Measurements from ENCODE around the gene LONP2. TPM values are rescaled to one million over a fixed set of nuclear protein-coding genes. Genes with fewer than 3 reads are reported as not detected.

The LONP2 gene
- total RNA-seq, 1 experiment from 2014 or later = 46.8 TPM

- ChIA-PET POLR2A (no interaction called here), RAD21 (ENCODE audit: low non-redundant PET in 1 of 2, low total read pairs in 2 of 2, uncharacterized antibody in 2 of 2, unreplicated experiment in 2 of 2) (no interaction called here), CTCF (no interaction called here)
- no peaks in the 10 kb centered on the region for H3K9me3 ChIP-seq (ENCODE audit: control insufficient read depth in 1 of 2, insufficient read depth in 1 of 2, low read depth in 1 of 2, low read length in 2 of 2)
- H4K20me1 ChIP-seq (ENCODE audit: insufficient read depth) = peaks cover 6% of the 10 kb centered on the region; the same call in 1 of the 2 replicates
- H3K4me3 ChIP-seq (replicated peaks in 1 of 2; ENCODE audit: low read depth in 1 of 2, low read length in 2 of 2) = no peak overlapping the region
- no peak overlapping the region for H3K4me2 ChIP-seq (ENCODE audit: low read length)
- H3K27ac ChIP-seq (ENCODE audit: low read depth, low read length) = no peak overlapping the region
- no peaks in the 10 kb centered on the region for H3K27me3 ChIP-seq (ENCODE audit: insufficient read depth, low read length)
- no peaks in the 10 kb centered on the region for H3K4me1 ChIP-seq (ENCODE audit: control insufficient read depth in 1 of 2, insufficient read depth in 2 of 2, low read length in 2 of 2)
- peaks cover 5 to 7% of the 10 kb centered on the region in 2 experiments; a peak in 2 of 4 replicates for H3K36me3 ChIP-seq (ENCODE audit: control insufficient read depth in 1 of 2, insufficient read depth in 2 of 2, low read length in 2 of 2)
- BruUV-seq (replicated peaks) = no TSS peak
- intact Hi-C loops (cut with micrococcal nuclease) = no loop called here
- TF ChIP-seq EZH2 (IDR thresholded peaks at IDR 0.05) (no peak), POLR2A (IDR thresholded peaks at IDR 0.05; ENCODE audit: borderline replicate concordance, extremely low read depth, insufficient read depth, insufficient read length) (no peak), POLR2AphosphoS5 (IDR thresholded peaks at IDR 0.05; ENCODE audit: low read depth, low read length) (no peak), JUND (IDR thresholded peaks at IDR 0.05) (no peak), YY1 (IDR thresholded peaks at IDR 0.05; ENCODE audit: extremely low read depth, insufficient replicate concordance, low read depth, low read length) (no peak), CBX3 (IDR thresholded peaks at IDR 0.05; ENCODE audit: low read depth) (no peak), ELF1 (IDR thresholded peaks at IDR 0.05; ENCODE audit: borderline replicate concordance, low read depth) (no peak)
- TF ChIP-seq, protein P1, sequence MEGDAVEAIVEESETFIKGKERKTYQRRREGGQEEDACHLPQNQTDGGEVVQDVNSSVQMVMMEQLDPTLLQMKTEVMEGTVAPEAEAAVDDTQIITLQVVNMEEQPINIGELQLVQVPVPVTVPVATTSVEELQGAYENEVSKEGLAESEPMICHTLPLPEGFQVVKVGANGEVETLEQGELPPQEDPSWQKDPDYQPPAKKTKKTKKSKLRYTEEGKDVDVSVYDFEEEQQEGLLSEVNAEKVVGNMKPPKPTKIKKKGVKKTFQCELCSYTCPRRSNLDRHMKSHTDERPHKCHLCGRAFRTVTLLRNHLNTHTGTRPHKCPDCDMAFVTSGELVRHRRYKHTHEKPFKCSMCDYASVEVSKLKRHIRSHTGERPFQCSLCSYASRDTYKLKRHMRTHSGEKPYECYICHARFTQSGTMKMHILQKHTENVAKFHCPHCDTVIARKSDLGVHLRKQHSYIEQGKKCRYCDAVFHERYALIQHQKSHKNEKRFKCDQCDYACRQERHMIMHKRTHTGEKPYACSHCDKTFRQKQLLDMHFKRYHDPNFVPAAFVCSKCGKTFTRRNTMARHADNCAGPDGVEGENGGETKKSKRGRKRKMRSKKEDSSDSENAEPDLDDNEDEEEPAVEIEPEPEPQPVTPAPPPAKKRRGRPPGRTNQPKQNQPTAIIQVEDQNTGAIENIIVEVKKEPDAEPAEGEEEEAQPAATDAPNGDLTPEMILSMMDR (IDR thresholded peaks at IDR 0.05 in 2 of 3, conservative IDR thresholded peaks at IDR 0.05 in 1 of 3; ENCODE audit: borderline replicate concordance in 1 of 3, insufficient read depth in 1 of 3, low read depth in 2 of 3, low read length in 2 of 3) = no peak
- ATAC-seq = no peak
- no peak for DNase-seq (ENCODE audit: low read depth, low spot score)
- peaks cover 71% of the 10 kb centered on the region for H3K79me2 ChIP-seq (ENCODE audit: insufficient read depth, low read length)
- no peak overlapping the region for H3K9ac ChIP-seq (ENCODE audit: low read length)
- H2AFZ ChIP-seq (ENCODE audit: low read depth, low read length, poor library complexity, severe bottlenecking) = no peak overlapping the region
- H3K9me2 ChIP-seq (ENCODE audit: insufficient read depth) = no peaks in the 10 kb centered on the region
Observed at GRCh38 chr16:48358419-48358818, 114.3 kb downstream of the LONP2 start.

DNA sequence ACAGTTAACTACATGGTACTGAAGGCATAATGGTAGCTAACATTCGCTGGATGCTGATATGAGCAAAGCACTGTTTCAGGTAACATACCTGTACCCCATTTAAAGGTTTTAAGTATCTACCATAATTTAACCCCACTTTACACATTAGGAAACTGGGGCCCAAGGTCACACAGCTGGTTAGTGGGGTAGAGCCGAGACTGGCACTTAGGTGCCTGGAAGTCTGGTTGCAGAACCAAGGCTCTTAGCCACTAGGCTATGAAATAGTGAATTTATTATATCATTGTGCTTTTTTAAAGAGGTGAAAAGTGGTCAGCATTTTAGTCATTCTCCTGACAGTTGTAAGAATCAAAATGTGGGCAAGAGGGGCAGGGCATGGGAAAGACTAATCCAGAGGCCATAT is 115.9 kb downstream of the LONP2 start:
- Histone ChIP-seq H3K9ac (ENCODE audit: low read length) (no peak overlapping the region), H3K27ac (ENCODE audit: low read depth, low read length) (no peak overlapping the region), H3K9me2 (ENCODE audit: insufficient read depth) (no peaks in the 10 kb centered on the region), H3K79me2 (ENCODE audit: insufficient read depth, low read length) (peaks cover 85% of the 10 kb centered on the region), H2AFZ (ENCODE audit: low read depth, low read length, poor library complexity, severe bottlenecking) (no peak overlapping the region), H3K4me3 (replicated peaks in 1 of 2; ENCODE audit: low read depth in 1 of 2, low read length in 2 of 2) (no peak overlapping the region), H3K9me3 (ENCODE audit: control insufficient read depth in 1 of 2, insufficient read depth in 1 of 2, low read depth in 1 of 2, low read length in 2 of 2) (no peaks in the 10 kb centered on the region), H3K4me1 (ENCODE audit: control insufficient read depth in 1 of 2, insufficient read depth in 2 of 2, low read length in 2 of 2) (peaks cover 1 to 2% of the 10 kb centered on the region in 2 experiments; a peak in 3 of 4 replicates), H3K27me3 (ENCODE audit: insufficient read depth, low read length) (no peaks in the 10 kb centered on the region), H3K36me3 (ENCODE audit: control insufficient read depth in 1 of 2, insufficient read depth in 2 of 2, low read length in 2 of 2) (peaks cover 5 to 7% of the 10 kb centered on the region in 2 experiments; a peak in 2 of 4 replicates), H3K4me2 (ENCODE audit: low read length) (no peak overlapping the region), H4K20me1 (ENCODE audit: insufficient read depth) (peaks cover 6% of the 10 kb centered on the region; the same call in 1 of the 2 replicates)
- DNase-seq (ENCODE audit: low read depth, low spot score) (no peak), ATAC-seq (no peak)
- intact Hi-C loops (cut with micrococcal nuclease) = no loop called here
- ChIA-PET RAD21 (ENCODE audit: low non-redundant PET in 1 of 2, low total read pairs in 2 of 2, uncharacterized antibody in 2 of 2, unreplicated experiment in 2 of 2) (no interaction called here), CTCF (no interaction called here), POLR2A (no interaction called here)
- BruUV-seq (replicated peaks) = no TSS peak
- TF ChIP-seq YY1 (IDR thresholded peaks at IDR 0.05; ENCODE audit: extremely low read depth, insufficient replicate concordance, low read depth, low read length) = no peak
- TF ChIP-seq JUND (IDR thresholded peaks at IDR 0.05) = no peak
- TF ChIP-seq, protein P1 (IDR thresholded peaks at IDR 0.05 in 2 of 3, conservative IDR thresholded peaks at IDR 0.05 in 1 of 3; ENCODE audit: borderline replicate concordance in 1 of 3, insufficient read depth in 1 of 3, low read depth in 2 of 3, low read length in 2 of 3) = no peak
- TF ChIP-seq EGR1 (IDR thresholded peaks at IDR 0.05; ENCODE audit: low read depth) = no peak
- TF ChIP-seq EZH2phosphoT487 (IDR thresholded peaks at IDR 0.05; ENCODE audit: borderline replicate concordance) = no peak
- TF ChIP-seq CBX3 (IDR thresholded peaks at IDR 0.05; ENCODE audit: low read depth) = no peak
- TF ChIP-seq RAD21 (IDR thresholded peaks at IDR 0.05; ENCODE audit: low read depth) = no peak
- no peak for TF ChIP-seq POLR2A (IDR thresholded peaks at IDR 0.05; ENCODE audit: borderline replicate concordance, extremely low read depth, insufficient read depth, insufficient read length)
- no peak for TF ChIP-seq SRF (IDR thresholded peaks at IDR 0.05; ENCODE audit: low read depth)
- TF ChIP-seq ELF1 (IDR thresholded peaks at IDR 0.05; ENCODE audit: borderline replicate concordance, low read depth) = no peak

Measured in HCT116 (cell line).